GM23338 (cell line): ENCODE measurements around the gene SNRPB2. TPM values are rescaled to one million over a fixed set of nuclear protein-coding genes. Genes with fewer than 3 reads are reported as not detected.

Experiments
- ATAC-seq: fragments of 200-7000 bp; cut with Tn5 transposase; 3 replicates; pipeline ENCODE4 v1.9.1; 2020
- DNase-seq: peaks from one replicate; pipeline ENCODE4 v3.0.0-alpha.2; 2015; ENCODE audit warnings: low spot score
- H2AFZ ChIP-seq: fragments of 200-600 bp; sonication (generic); 2 replicates; pipeline ENCODE4 v1.8.0; 2016; ENCODE audit warnings: antibody characterized with exemption, mild to moderate bottlenecking, moderate library complexity
- H3F3A ChIP-seq: fragments of 200-600 bp; sonication (generic); replicated peaks from 2 replicates; pipeline ENCODE4 v1.8.0; 2017; ENCODE audit warnings: antibody characterized with exemption, mixed run types, low read depth
- H3K27ac ChIP-seq: fragments of 200-600 bp; sonication (generic); 2 replicates; pipeline ENCODE4 v1.6.1; 2016; ENCODE audit warnings: low read depth
- H3K27me3 ChIP-seq: fragments of 200-600 bp; sonication (generic); 2 replicates; pipeline ENCODE4 v1.8.0; 2016; ENCODE audit warnings: mild to moderate bottlenecking, mixed run types, moderate library complexity; ENCODE audit not compliant: insufficient read depth
- H3K36me3 ChIP-seq: fragments of 200-600 bp; sonication (generic); 2 replicates; pipeline ENCODE4 v1.8.0; 2016; ENCODE audit warnings: mild to moderate bottlenecking; ENCODE audit not compliant: insufficient read depth
- H3K4me1 ChIP-seq: fragments of 200-600 bp; sonication (generic); 2 replicates; pipeline ENCODE4 v1.8.0; 2016; ENCODE audit warnings: mild to moderate bottlenecking, moderate library complexity; ENCODE audit not compliant: insufficient read depth
- H3K4me2 ChIP-seq: fragments of 200-600 bp; sonication (generic); 2 replicates; pipeline ENCODE4 v1.7.1; 2017; ENCODE audit warnings: mixed run types
- H3K4me3 ChIP-seq: fragments of 200-600 bp; sonication (generic); 2 replicates; pipeline ENCODE4 v1.6.1; 2016; ENCODE audit warnings: mixed run types
- H3K79me2 ChIP-seq: fragments of 200-600 bp; sonication (generic); replicated peaks from 2 replicates; pipeline ENCODE4 v1.8.0; 2017; ENCODE audit warnings: mild to moderate bottlenecking; ENCODE audit not compliant: insufficient read depth
- H3K9me2 ChIP-seq: fragments of 200-600 bp; sonication (generic); 2 replicates; pipeline ENCODE4 v1.8.0; 2017; ENCODE audit not compliant: insufficient read depth
- H4K20me1 ChIP-seq: fragments of 200-600 bp; sonication (generic); replicated peaks from 2 replicates; pipeline ENCODE4 v1.8.0; 2017; ENCODE audit warnings: mild to moderate bottlenecking; ENCODE audit not compliant: insufficient read depth
- H3K27ac Mint-ChIP-seq: 2 replicates; pipeline ENCODE4 v1.8.0; 2020; ENCODE audit warnings: inconsistent platforms, mild to moderate bottlenecking, moderate library complexity, mixed read lengths
- H3K27me3 Mint-ChIP-seq: 3 replicates; pipeline ENCODE4 v1.8.0; 2022; ENCODE audit warnings: low read depth, mild to moderate bottlenecking, moderate library complexity, mixed read lengths, inconsistent platforms; ENCODE audit not compliant: insufficient read depth, poor library complexity
- H3K36me3 Mint-ChIP-seq: 3 replicates; pipeline ENCODE4 v1.8.0; 2021; ENCODE audit warnings: low read depth, mild to moderate bottlenecking, inconsistent platforms, moderate library complexity, mixed read lengths
- H3K4me1 Mint-ChIP-seq: 3 replicates; pipeline ENCODE4 v1.8.0; 2020; ENCODE audit warnings: mild to moderate bottlenecking, inconsistent platforms, mixed read lengths
- H3K4me3 Mint-ChIP-seq: 3 replicates; pipeline ENCODE4 v1.8.0; 2021; ENCODE audit warnings: moderate library complexity, mild to moderate bottlenecking, inconsistent platforms, mixed read lengths
- H3K9me3 Mint-ChIP-seq: 3 replicates; pipeline ENCODE4 v1.8.0; 2020; ENCODE audit warnings: moderate library complexity, mild to moderate bottlenecking, inconsistent platforms, mixed read lengths
- CREB1 ChIP-seq: fragments of 250-450 bp; sonication (Bioruptor Pico); IDR thresholded peaks from 2 replicates; pipeline ENCODE4 v1.5.0; 2020; ENCODE audit warnings: low read depth, mild to moderate bottlenecking, moderate library complexity
- EZH2 ChIP-seq: fragments of 200-600 bp; sonication (generic); IDR thresholded peaks from one replicate; pipeline ENCODE4 v1.8.0; 2017; ENCODE audit warnings: antibody characterized with exemption, mild to moderate bottlenecking, low read depth; ENCODE audit not compliant: unreplicated experiment
- JUNB ChIP-seq: IDR thresholded peaks from one replicate; pipeline ENCODE4 v1.6.1; 2016; ENCODE audit warnings: antibody characterized with exemption; ENCODE audit not compliant: unreplicated experiment
- NANOG ChIP-seq: IDR thresholded peaks from 2 replicates; pipeline ENCODE4 v1.6.1; 2016; ENCODE audit warnings: antibody characterized with exemption, borderline replicate concordance
- POLR2AphosphoS5 ChIP-seq: IDR thresholded peaks from 2 replicates; pipeline ENCODE4 v1.6.1; 2016; ENCODE audit warnings: antibody characterized with exemption, low read depth
- STAT1 ChIP-seq: IDR thresholded peaks from one replicate; pipeline ENCODE4 v1.6.1; 2016; ENCODE audit warnings: antibody characterized with exemption; ENCODE audit not compliant: unreplicated experiment
- ZNF331 ChIP-seq: fragments of 250-450 bp; sonication (Bioruptor Pico); IDR thresholded peaks from 2 replicates; pipeline ENCODE4 v1.5.0; 2020; ENCODE audit warnings: low read depth, mild to moderate bottlenecking, moderate library complexity
- polyA plus RNA-seq: library from polyadenylated mRNA; unstranded; fragments of >200 nt; fragmentation: Nextera tagmentation; extraction: Ambion mirVana; gene quantifications from 2 replicates; pipeline ENCODE4 v1.2.1, GENCODE V29; 2016
- total RNA-seq: library from RNA; depleted of rRNA; stranded (reverse); fragments of >200 nt; shearing (Covaris generic); gene quantifications from 2 replicates; pipeline ENCODE4 v1.2.3, GENCODE V29; 2014
- TF ChIP-seq, protein P1 (sequence below), 2 experiments: fragments of 200-600 bp in 1 of 2; sonication (generic) in 1 of 2; conservative IDR thresholded peaks; 2 replicates each; pipeline versions ENCODE4 v1.5.1 to v1.6.1; 2016 to 2017; ENCODE audit warnings: antibody characterized with exemption in 2 of 2, low read depth in 2 of 2, mild to moderate bottlenecking in 2 of 2, moderate library complexity in 1 of 2
- TF ChIP-seq, protein P2 (sequence below): fragments of 250-450 bp; sonication (Bioruptor Pico); IDR thresholded peaks from 2 replicates; pipeline ENCODE4 v1.5.0; 2020; ENCODE audit warnings: mild to moderate bottlenecking, moderate library complexity
- TF ChIP-seq, protein P3 (sequence below): IDR thresholded peaks from 2 replicates; pipeline ENCODE4 v1.6.1; 2016; ENCODE audit warnings: antibody characterized with exemption

Gene SNRPB2
- total and polyA plus RNA-seq, 2 experiments from 2014 or later: 94.9 to 377 TPM

DNA sequence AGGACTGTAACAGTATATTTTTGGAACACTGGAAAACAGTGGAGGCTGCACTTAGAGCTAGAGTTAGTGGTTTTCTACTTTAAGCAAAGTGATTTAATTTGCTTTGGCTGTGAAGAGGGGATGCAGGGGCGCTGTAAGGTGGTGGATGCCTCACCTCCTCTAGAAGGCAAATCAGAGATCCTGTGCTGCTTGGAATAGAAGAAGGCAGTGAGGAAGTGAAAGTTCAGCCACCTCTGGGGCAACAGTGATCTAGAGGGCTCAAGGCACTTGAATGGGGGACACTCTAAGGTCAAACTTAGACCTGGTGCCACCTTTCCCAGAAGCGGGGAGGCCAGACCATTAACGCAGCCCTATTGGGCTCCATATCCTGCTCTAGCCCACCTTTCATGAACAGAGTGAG is 19.0 kb upstream of the SNRPB2 start:
- no peak overlapping the region for H3K4me3 ChIP-seq
- H3K79me2 ChIP-seq: no peaks in the 10 kb centered on the region
- Mint-ChIP-seq H3K27me3 (no peaks in the 10 kb centered on the region), H3K9me3 (peaks cover 23% of the 10 kb centered on the region), H3K27ac (no peak overlapping the region; the same call in 1 of the 2 replicates), H3K4me1 (peaks cover 23% of the 10 kb centered on the region), H3K4me3 (no peak overlapping the region), H3K36me3 (peaks cover 12% of the 10 kb centered on the region)
- H3K27ac ChIP-seq: no peak overlapping the region
- TF ChIP-seq NANOG: no peak
- no peak for TF ChIP-seq STAT1
- TF ChIP-seq, protein P1, sequence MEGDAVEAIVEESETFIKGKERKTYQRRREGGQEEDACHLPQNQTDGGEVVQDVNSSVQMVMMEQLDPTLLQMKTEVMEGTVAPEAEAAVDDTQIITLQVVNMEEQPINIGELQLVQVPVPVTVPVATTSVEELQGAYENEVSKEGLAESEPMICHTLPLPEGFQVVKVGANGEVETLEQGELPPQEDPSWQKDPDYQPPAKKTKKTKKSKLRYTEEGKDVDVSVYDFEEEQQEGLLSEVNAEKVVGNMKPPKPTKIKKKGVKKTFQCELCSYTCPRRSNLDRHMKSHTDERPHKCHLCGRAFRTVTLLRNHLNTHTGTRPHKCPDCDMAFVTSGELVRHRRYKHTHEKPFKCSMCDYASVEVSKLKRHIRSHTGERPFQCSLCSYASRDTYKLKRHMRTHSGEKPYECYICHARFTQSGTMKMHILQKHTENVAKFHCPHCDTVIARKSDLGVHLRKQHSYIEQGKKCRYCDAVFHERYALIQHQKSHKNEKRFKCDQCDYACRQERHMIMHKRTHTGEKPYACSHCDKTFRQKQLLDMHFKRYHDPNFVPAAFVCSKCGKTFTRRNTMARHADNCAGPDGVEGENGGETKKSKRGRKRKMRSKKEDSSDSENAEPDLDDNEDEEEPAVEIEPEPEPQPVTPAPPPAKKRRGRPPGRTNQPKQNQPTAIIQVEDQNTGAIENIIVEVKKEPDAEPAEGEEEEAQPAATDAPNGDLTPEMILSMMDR (conservative IDR thresholded peaks at IDR 0.05; ENCODE audit: low read depth in 2 of 2): no peak
- TF ChIP-seq, protein P2, sequence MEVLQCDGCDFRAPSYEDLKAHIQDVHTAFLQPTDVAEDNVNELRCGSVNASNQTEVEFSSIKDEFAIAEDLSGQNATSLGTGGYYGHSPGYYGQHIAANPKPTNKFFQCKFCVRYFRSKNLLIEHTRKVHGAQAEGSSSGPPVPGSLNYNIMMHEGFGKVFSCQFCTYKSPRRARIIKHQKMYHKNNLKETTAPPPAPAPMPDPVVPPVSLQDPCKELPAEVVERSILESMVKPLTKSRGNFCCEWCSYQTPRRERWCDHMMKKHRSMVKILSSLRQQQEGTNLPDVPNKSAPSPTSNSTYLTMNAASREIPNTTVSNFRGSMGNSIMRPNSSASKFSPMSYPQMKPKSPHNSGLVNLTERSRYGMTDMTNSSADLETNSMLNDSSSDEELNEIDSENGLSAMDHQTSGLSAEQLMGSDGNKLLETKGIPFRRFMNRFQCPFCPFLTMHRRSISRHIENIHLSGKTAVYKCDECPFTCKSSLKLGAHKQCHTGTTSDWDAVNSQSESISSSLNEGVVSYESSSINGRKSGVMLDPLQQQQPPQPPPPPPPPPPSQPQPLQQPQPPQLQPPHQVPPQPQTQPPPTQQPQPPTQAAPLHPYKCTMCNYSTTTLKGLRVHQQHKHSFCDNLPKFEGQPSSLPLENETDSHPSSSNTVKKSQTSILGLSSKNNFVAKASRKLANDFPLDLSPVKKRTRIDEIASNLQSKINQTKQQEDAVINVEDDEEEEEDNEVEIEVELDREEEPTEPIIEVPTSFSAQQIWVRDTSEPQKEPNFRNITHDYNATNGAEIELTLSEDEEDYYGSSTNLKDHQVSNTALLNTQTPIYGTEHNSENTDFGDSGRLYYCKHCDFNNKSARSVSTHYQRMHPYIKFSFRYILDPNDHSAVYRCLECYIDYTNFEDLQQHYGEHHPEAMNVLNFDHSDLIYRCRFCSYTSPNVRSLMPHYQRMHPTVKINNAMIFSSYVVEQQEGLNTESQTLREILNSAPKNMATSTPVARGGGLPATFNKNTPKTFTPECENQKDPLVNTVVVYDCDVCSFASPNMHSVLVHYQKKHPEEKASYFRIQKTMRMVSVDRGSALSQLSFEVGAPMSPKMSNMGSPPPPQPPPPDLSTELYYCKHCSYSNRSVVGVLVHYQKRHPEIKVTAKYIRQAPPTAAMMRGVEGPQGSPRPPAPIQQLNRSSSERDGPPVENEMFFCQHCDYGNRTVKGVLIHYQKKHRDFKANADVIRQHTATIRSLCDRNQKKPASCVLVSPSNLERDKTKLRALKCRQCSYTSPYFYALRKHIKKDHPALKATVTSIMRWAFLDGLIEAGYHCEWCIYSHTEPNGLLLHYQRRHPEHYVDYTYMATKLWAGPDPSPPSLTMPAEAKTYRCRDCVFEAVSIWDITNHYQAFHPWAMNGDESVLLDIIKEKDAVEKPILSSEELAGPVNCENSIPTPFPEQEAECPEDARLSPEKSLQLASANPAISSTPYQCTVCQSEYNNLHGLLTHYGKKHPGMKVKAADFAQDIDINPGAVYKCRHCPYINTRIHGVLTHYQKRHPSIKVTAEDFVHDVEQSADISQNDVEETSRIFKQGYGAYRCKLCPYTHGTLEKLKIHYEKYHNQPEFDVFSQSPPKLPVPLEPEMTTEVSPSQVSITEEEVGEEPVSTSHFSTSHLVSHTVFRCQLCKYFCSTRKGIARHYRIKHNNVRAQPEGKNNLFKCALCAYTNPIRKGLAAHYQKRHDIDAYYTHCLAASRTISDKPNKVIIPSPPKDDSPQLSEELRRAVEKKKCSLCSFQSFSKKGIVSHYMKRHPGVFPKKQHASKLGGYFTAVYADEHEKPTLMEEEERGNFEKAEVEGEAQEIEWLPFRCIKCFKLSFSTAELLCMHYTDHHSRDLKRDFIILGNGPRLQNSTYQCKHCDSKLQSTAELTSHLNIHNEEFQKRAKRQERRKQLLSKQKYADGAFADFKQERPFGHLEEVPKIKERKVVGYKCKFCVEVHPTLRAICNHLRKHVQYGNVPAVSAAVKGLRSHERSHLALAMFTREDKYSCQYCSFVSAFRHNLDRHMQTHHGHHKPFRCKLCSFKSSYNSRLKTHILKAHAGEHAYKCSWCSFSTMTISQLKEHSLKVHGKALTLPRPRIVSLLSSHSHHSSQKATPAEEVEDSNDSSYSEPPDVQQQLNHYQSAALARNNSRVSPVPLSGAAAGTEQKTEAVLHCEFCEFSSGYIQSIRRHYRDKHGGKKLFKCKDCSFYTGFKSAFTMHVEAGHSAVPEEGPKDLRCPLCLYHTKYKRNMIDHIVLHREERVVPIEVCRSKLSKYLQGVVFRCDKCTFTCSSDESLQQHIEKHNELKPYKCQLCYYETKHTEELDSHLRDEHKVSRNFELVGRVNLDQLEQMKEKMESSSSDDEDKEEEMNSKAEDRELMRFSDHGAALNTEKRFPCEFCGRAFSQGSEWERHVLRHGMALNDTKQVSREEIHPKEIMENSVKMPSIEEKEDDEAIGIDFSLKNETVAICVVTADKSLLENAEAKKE (CRISPR knock-in tag): no peak
- TF ChIP-seq EZH2: no peak
- TF ChIP-seq, protein P3, sequence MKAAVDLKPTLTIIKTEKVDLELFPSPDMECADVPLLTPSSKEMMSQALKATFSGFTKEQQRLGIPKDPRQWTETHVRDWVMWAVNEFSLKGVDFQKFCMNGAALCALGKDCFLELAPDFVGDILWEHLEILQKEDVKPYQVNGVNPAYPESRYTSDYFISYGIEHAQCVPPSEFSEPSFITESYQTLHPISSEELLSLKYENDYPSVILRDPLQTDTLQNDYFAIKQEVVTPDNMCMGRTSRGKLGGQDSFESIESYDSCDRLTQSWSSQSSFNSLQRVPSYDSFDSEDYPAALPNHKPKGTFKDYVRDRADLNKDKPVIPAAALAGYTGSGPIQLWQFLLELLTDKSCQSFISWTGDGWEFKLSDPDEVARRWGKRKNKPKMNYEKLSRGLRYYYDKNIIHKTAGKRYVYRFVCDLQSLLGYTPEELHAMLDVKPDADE: no peak
- no peak for TF ChIP-seq JUNB
- TF ChIP-seq CREB1 (CRISPR knock-in tag): no peak
- TF ChIP-seq POLR2AphosphoS5: no peak
- no peak for TF ChIP-seq ZNF331 (CRISPR knock-in tag)
- H3K27me3 ChIP-seq: no peaks in the 10 kb centered on the region
- H3K36me3 ChIP-seq: no peaks in the 10 kb centered on the region
- DNase-seq (no peak), ATAC-seq (no peak)
- peaks cover 10% of the 10 kb centered on the region for H3K4me1 ChIP-seq
- no peaks in the 10 kb centered on the region for H3K9me2 ChIP-seq
- no peak overlapping the region for H3K4me2 ChIP-seq
- H3F3A ChIP-seq: no peaks in the 10 kb centered on the region
- H4K20me1 ChIP-seq: no peaks in the 10 kb centered on the region
- H2AFZ ChIP-seq: no peak overlapping the region
